Measurements from ENCODE around the gene MED8. TPM values are rescaled to one million over a fixed set of nuclear protein-coding genes. Genes with fewer than 3 reads are reported as not detected.

MED8 gene
- total and polyA plus RNA-seq, 10 of the 15 experiments (the other 5 are each of a cell fraction or from before 2014, with no cell fraction given): 20.2 to 61.7 (median 39.5) TPM

GRCh38 chr1:43387976-43388599, 1.5 kb downstream of the MED8 start (continued):
- no peak for TF ChIP-seq ZNF592 (IDR thresholded peaks at IDR 0.05)
- peak; percentile 24 for TF ChIP-seq MEF2B (IDR thresholded peaks at IDR 0.05; ENCODE audit: partially characterized antibody, poor library complexity, severe bottlenecking)

GRCh38 chr1:43386676-43387075, 2.9 kb downstream of the MED8 start:
- Histone ChIP-seq H3K9me3 (replicated peaks; ENCODE audit: control insufficient read depth, insufficient read depth, low read length) (no peaks in the 10 kb centered on the region), H3K9ac (ENCODE audit: control insufficient read depth, insufficient read depth, low read length) (no peak overlapping the region), H4K20me1 (ENCODE audit: control insufficient read depth, insufficient read depth) (no peaks in the 10 kb centered on the region; the same call in 1 of the 2 replicates), H3K27ac (ENCODE audit: control insufficient read depth, insufficient read depth) (no peak overlapping the region), H3K36me3 (ENCODE audit: control insufficient read depth in 2 of 2, insufficient read depth in 2 of 2, low read length in 1 of 2) (peaks cover 6 to 31% of the 10 kb centered on the region in 2 experiments), H3K4me2 (ENCODE audit: control insufficient read depth, insufficient read depth) (no peak overlapping the region), H2AFZ (ENCODE audit: control insufficient read depth, low read depth, low read length) (no peak overlapping the region), H3K79me2 (ENCODE audit: control insufficient read depth, insufficient read depth, low read length) (peaks cover 43% of the 10 kb centered on the region), H3K27me3 (replicated peaks in 1 of 2; ENCODE audit: control insufficient read depth in 2 of 2, insufficient read depth in 2 of 2, low read length in 1 of 2) (no peaks in the 10 kb centered on the region), H3K4me1 (ENCODE audit: control insufficient read depth, insufficient read depth, low read length) (peaks cover 18% of the 10 kb centered on the region), H3K4me3 (no peak overlapping the region)
- ChIA-PET POLR2A (no interaction called here), CTCF (interaction anchor here (1.1 to 3.0 kb wide), 2 partner anchors 9 to 10 kb away, joined by 3 to 14 read pairs; no protein-coding TSS in a partner anchor), SMC1A (ENCODE audit: uncharacterized antibody, unreplicated experiment) (no interaction called here), RAD21 (ENCODE audit: unreplicated experiment) (no interaction called here)
- over 99% methylated on average over 6 of the region's 6 CpGs for WGBS (ENCODE audit: insufficient coverage, insufficient replicate concordance, low lambda C conversion rate, missing lambda C conversion rate)
- intact Hi-C loops (cut with micrococcal nuclease; ENCODE audit: unreplicated experiment) (no loop called here), in situ Hi-C loops (cut with MboI) (no loop called here)
- BruUV-seq (replicated peaks): no TSS peak
- FAIRE-seq (no peak), ATAC-seq (no peak), DNase-seq (ENCODE audit: low read depth, low spot score) (no peak)
- no peak for TF ChIP-seq ATF7 (IDR thresholded peaks at IDR 0.05; ENCODE audit: low read depth)
